GM19240 (cell line): ENCODE results near the gene ARHGAP26.

Experiments
- DNase-seq: peaks from one replicate; pipeline ENCODE4 v3.0.0; 2011; ENCODE audit warnings: low spot score; ENCODE audit not compliant: insufficient read length

Gene ARHGAP26

GRCh38 chr5:143215690-143216089, 445.5 kb downstream of the ARHGAP26 start:
- no peak for DNase-seq

GRCh38 chr5:143216211-143216610, 446.0 kb downstream of the ARHGAP26 start:
- no peak for DNase-seq

- no peak for DNase-seq
Measured at GRCh38 chr5:143217065-143217803, 447.1 kb downstream of the ARHGAP26 start.

GRCh38 chr5:143217804-143218160, 447.6 kb downstream of the ARHGAP26 start:
- no peak for DNase-seq

DNA sequence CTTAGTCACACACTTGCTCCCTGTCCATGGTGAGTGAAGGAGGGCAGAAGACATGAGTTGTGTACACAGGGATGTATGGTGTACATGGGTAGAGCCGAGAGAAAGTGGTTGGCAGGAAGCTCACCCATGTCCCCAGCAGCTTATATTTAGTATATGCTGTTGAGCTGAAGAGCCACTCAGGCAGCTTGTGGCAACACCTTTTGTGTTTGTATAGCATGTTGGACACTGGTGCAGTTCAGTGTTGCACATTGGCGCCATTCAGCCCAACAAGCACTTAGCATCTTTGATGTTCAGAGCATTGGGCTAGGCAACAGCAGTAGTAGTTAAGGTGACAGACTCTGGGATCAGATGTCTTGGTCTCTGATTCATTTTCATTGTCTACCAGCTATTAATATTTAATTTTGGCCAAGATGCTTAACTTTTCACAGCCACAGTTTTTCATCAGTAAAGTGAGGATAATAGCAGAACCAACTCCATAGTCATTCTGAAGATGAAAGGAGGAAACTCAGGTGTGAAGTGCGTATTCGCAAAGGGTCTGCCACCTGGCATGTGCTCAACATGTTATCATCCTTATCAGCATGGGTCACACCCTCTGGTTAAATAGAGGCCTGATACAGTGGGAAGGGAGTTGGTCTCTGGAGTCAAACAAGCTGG, 448.5 kb downstream of the ARHGAP26 start:
- DNase-seq = no peak

DNA sequence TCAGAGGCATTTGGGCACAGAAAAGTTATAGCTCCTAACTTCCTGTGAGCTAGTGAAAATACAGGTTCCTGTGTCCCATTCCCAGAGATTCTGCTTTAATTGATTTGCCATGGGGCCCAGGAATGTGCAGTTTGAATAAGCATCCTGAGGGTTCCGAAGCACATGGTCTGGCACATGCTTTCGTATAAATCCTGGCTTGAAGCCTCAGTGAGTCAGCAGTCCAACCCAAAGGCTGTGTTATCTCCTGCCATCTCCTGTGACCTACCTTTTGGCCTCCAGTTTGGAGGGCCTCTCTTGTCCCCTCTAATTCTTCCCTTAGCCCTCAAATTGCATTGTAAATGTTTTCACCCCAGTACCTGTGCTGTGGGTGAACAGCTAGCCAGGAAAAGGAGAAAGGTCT, 449.5 kb downstream of the ARHGAP26 start:
- DNase-seq = no peak

- no peak for DNase-seq
Measured at GRCh38 chr5:143220748-143221251, 450.6 kb downstream of the ARHGAP26 start.

DNA sequence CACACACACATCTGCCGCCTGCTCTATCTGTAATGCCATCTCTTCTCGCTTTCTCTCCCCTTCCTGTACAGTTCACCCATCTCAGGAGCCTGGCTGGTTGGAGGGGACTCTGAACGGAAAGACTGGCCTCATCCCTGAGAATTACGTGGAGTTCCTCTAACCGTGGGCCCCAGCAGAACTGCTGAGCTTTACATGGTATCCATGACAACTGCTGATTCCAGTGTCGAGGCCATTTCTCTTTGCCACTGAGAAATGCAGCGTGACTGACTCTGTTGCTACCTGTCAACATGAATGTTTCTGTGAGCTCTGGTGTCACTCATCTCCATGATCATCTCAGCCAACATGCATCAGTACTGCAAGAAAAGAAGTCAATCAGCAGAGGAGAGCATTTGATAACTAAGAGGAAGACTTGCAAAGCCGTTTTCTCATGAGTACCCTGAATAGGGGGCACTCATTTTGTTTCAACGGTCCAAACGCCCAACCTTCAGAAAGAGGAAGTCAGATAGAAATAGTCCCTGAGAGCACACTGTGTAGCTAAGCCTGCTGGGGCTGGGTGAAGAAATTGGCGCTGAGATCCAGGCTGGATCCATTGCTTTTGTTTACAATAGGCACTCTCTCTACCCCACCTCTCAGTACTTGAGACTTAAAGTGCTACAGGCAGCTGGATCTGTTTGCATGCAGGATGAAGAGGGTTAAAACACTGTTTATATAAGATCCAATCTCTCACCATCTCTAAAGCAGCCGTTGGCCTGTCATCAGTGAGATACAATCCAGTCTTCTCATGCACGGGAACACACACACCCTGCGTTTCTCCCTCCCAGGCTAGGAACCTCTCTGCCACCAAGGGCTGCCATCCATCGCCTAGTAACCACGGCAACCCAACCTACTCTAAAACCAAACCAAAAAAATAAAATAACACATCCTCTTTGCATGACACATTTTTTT, 452.4 kb downstream of the ARHGAP26 start:
- DNase-seq = no peak

- no peak for DNase-seq
Measured at GRCh38 chr5:143224672-143225071, 454.5 kb downstream of the ARHGAP26 start.

DNA sequence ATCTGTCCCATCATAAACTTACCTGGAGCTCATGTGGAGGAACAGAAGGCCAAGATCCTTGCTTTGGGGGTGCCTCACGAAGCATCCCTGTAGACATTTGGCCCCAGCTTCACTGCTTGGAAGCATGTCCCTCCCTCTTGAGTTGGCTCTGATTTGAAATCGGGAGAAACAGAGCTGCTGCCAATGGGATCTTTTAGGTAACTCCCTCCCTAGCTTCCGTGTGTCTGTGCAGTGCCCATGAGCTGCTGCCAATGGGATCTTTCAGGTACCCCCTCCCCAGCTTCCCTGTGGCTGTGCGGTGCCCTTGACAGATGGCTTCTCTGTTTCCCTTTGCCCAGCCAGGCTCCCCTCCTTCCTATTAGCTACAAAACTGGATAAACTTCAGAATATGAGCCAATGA, 455.3 kb downstream of the ARHGAP26 start:
- DNase-seq = no peak

- DNase-seq = no peak
Measured at GRCh38 chr5:143226361-143226760, 456.2 kb downstream of the ARHGAP26 start.

DNA sequence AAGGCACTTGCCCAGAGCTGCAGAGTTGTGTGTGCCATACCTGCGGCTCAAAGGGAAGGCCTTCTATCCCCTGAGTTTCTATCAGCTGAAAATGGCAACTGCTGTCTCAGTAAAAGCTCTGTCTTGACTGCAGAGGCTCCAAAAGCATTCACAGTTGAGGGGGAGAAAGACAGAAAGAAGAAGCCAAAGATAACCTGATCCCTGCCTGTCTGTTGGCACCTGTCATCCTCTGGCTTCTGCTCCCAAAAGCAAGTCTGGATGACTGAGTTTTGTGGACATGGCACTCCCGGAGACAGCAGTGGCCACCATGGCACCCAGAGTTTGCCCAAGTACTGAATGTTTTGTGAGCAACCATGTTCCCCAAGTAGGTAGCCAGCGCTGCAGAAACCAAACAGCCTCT, 456.7 kb downstream of the ARHGAP26 start:
- DNase-seq = no peak

DNA sequence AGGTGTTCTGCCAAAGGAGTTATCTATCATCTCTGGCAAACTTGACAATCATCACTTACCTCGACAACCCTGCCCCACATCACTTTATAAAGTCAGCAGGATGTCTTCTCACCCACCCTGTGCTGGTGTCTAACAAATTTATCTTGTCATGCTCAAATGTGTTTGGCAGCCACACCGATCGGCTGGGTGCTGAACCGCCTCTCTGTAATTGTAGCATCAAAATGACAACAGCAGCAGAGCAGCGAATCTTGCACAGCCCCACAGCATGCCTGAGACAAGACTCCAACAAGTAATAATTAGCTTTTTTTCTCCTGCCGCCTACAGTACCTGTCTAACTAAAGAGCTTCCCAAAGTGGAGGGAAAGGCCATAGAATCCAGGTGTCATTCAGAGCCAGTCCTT, 457.1 kb downstream of the ARHGAP26 start:
- DNase-seq = no peak

DNA sequence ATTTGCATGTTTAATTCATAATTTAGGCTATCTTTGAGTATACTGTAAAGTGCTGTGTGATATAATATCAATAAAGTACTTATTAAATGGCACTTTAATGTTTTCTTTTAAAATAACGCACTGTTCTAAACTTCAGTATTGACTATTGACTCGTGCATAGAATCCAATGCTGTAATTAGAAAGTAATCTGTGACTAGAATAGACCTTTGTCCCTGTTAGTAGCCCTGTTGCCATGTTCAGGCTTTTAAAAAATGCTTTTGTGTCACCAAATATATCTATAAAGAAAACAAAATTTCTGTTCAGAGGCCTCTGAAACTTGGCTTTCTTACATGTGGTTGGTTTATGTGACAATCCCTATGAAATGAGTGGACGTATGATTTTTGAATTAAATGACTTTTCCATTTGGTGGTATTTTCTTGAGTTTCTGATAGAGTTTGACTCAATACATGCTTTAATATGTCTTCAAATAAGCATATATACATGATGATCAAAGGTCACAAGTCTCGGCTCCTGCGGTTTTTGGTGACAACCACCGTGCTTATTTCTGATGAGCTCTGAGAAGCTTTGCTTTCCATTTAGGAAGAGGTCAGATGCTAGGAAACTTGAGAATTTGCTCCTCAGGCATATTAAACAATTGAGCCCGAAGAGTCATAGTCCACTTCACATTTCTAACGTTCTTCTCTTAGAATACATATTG, 458.6 kb downstream of the ARHGAP26 start:
- DNase-seq = no peak

GRCh38 chr5:143229426-143229895, 459.3 kb downstream of the ARHGAP26 start:
- no peak for DNase-seq

GRCh38 chr5:143229896-143230675, 459.9 kb downstream of the ARHGAP26 start:
- DNase-seq = no peak

GRCh38 chr5:143230676-143230996, 460.5 kb downstream of the ARHGAP26 start:
- no peak for DNase-seq

GRCh38 chr5:143231416-143231815, 461.2 kb downstream of the ARHGAP26 start:
- DNase-seq = no peak

GRCh38 chr5:143231973-143232812, 462.0 kb downstream of the ARHGAP26 start:
- DNase-seq = no peak

- no peak for DNase-seq
Measured at GRCh38 chr5:143233031-143233430, 462.9 kb downstream of the ARHGAP26 start.
